NCI-H460 (cell line): ENCODE results near the gene DLX1. TPM values are rescaled to one million over a fixed set of nuclear protein-coding genes. Genes with fewer than 3 reads are reported as not detected.
"Not testable (repeated sequence)": the region's sequence is repeated elsewhere in the genome, so short reads cannot be mapped to it uniquely, and the experiment has no call there.

ENCODE experiments used
- DNase-seq: peaks from one replicate; pipeline ENCODE4 v3.0.0-alpha.2; 2016; ENCODE audit warnings: low read depth; ENCODE audit errors: extremely low read depth
- polyA plus RNA-seq: library from polyadenylated mRNA; depleted of rRNA; stranded (reverse); fragments of >200 nt; gene quantifications from 2 replicates; pipeline ENCODE4 v1.2.3, GENCODE V29; 2014; cell fraction: nucleus; rRNA removed
- total RNA-seq: library from RNA; depleted of rRNA; stranded (reverse); fragments of >200 nt; shearing (Covaris generic); gene quantifications from 2 replicates; pipeline ENCODE4 v1.2.3, GENCODE V29; 2014; rRNA removed

DLX1 gene
- total RNA-seq, result 3.8 and 6.7 TPM in 2 replicates
- polyA plus RNA-seq, result 4.5 and 6.9 TPM in 2 replicates

GRCh38 chr2:172085460-172086159 is at the start of gene DLX1:
Gene DLX1, plus strand, starts transcription at chr2:172085507. Its CDS starts 171 bp downstream, at chr2:172085678.
- no peak for DNase-seq

GRCh38 chr2:172038121-172038520 is 47.2 kb upstream of the DLX1 start:
- DNase-seq, result no peak

- DNase-seq, result no peak
Measured at GRCh38 chr2:172038604-172039003, 46.7 kb upstream of the DLX1 start.

GRCh38 chr2:172039011-172039704 is 46.1 kb upstream of the DLX1 start:
- DNase-seq, result no peak

GRCh38 chr2:172040311-172040710 is 45.0 kb upstream of the DLX1 start:
- DNase-seq, result no peak

- no peak for DNase-seq
Measured at GRCh38 chr2:172046080-172046678, 39.1 kb upstream of the DLX1 start.

- DNase-seq, result no peak
Measured at GRCh38 chr2:172046866-172047565, 38.3 kb upstream of the DLX1 start.

GRCh38 chr2:172047566-172048507 is 37.5 kb upstream of the DLX1 start:
- DNase-seq, result no peak

- no peak for DNase-seq
Measured at GRCh38 chr2:172048508-172049503, 36.5 kb upstream of the DLX1 start.

- no peak for DNase-seq
Measured at GRCh38 chr2:172049567-172050120, 35.7 kb upstream of the DLX1 start.

GRCh38 chr2:172050479-172051125 is 34.7 kb upstream of the DLX1 start:
- no peak for DNase-seq

GRCh38 chr2:172052000-172052983 is 33.0 kb upstream of the DLX1 start:
- DNase-seq, result no peak

- DNase-seq, result no peak
Measured at GRCh38 chr2:172053486-172053885, 31.8 kb upstream of the DLX1 start.

- no peak for DNase-seq
Measured at GRCh38 chr2:172056293-172056692, 29.0 kb upstream of the DLX1 start.

GRCh38 chr2:172058660-172059059 is 26.6 kb upstream of the DLX1 start:
- DNase-seq, result no peak

- not testable (repeated sequence) for DNase-seq
Measured at GRCh38 chr2:172060118-172060517, 25.2 kb upstream of the DLX1 start.
